OCI-LY1 (cell line): Measurements from ENCODE around the gene CASP3.

ENCODE experiments used
- H2AFZ ChIP-seq: fragments of 200-600 bp; sonication (generic), shearing (Covaris generic); 2 replicates; pipeline ENCODE4 v1.6.0; 2014; ENCODE audit warnings: antibody characterized with exemption, mild to moderate bottlenecking, low read length
- H3F3A ChIP-seq: fragments of 200-600 bp; sonication (generic), shearing (Covaris generic); 2 replicates; pipeline ENCODE4 v1.6.0; 2014; ENCODE audit warnings: mild to moderate bottlenecking, antibody characterized with exemption, low read length, moderate library complexity; ENCODE audit not compliant: insufficient read depth
- H3K27ac ChIP-seq: fragments of 200-600 bp; sonication (generic); 2 replicates; pipeline ENCODE4 v1.5.1; 2014; ENCODE audit warnings: low read length, mixed run types, mild to moderate bottlenecking, low read depth; ENCODE audit not compliant: poor library complexity, severe bottlenecking
- H3K27me3 ChIP-seq: fragments of 200-600 bp; sonication (generic); 2 replicates; pipeline ENCODE4 v1.6.0; 2014; ENCODE audit warnings: antibody characterized with exemption, mild to moderate bottlenecking, low read length, moderate library complexity; ENCODE audit not compliant: insufficient read depth
- H3K36me3 ChIP-seq: fragments of 200-600 bp; sonication (generic); 2 replicates; pipeline ENCODE4 v1.6.1; 2014; ENCODE audit warnings: mild to moderate bottlenecking, antibody characterized with exemption, low read length, moderate library complexity, mixed read lengths; ENCODE audit not compliant: insufficient read depth
- H3K4me1 ChIP-seq: fragments of 200-600 bp; sonication (generic); 2 replicates; pipeline ENCODE4 v1.5.1; 2014; ENCODE audit warnings: mild to moderate bottlenecking, low read length, moderate library complexity; ENCODE audit not compliant: insufficient read depth, severe bottlenecking
- H3K4me2 ChIP-seq: fragments of 200-600 bp; sonication (generic), shearing (Covaris generic); 2 replicates; pipeline ENCODE4 v1.6.1; 2014; ENCODE audit warnings: low read length
- H3K4me3 ChIP-seq: fragments of 200-600 bp; sonication (generic); 2 replicates; pipeline ENCODE4 v1.5.1; 2014; ENCODE audit warnings: low read length, low read depth, mild to moderate bottlenecking, mixed read lengths; ENCODE audit not compliant: poor library complexity, severe bottlenecking
- H3K79me2 ChIP-seq: fragments of 200-600 bp; shearing (Covaris generic); 2 replicates; pipeline ENCODE4 v1.6.1; 2016; ENCODE audit warnings: mixed run types, low read length, mixed read lengths; ENCODE audit not compliant: insufficient read depth
- H3K9ac ChIP-seq: fragments of 200-600 bp; sonication (generic), shearing (Covaris generic); 2 replicates; pipeline ENCODE4 v1.6.1; 2014; ENCODE audit warnings: mild to moderate bottlenecking, low read length, mixed read lengths
- H3K9me2 ChIP-seq: fragments of 200-600 bp; sonication (generic), shearing (Covaris generic); 2 replicates; pipeline ENCODE4 v1.6.1; 2014; ENCODE audit warnings: low read depth, mild to moderate bottlenecking, low read length, mixed read lengths
- H3K9me3 ChIP-seq: fragments of 200-600 bp; shearing (Covaris generic); 2 replicates; pipeline ENCODE4 v1.6.1; 2014; ENCODE audit warnings: low read length, mixed read lengths
- H4K20me1 ChIP-seq: fragments of 200-600 bp; sonication (generic), shearing (Covaris generic); 2 replicates; pipeline ENCODE4 v1.6.0; 2016; ENCODE audit warnings: mild to moderate bottlenecking, low read length; ENCODE audit not compliant: insufficient read depth
- EZH2 ChIP-seq: fragments of 200-600 bp; sonication (generic), shearing (Covaris generic); IDR thresholded peaks from 2 replicates; pipeline ENCODE4 v1.8.0; 2017; ENCODE audit warnings: borderline replicate concordance, mixed run types, mild to moderate bottlenecking, antibody characterized with exemption, low read length, moderate library complexity, mixed read lengths
- TF ChIP-seq, protein P1 (sequence below): fragments of 200-600 bp; sonication (generic), shearing (Covaris generic); IDR thresholded peaks from 2 replicates; pipeline ENCODE4 v1.5.1; 2017; ENCODE audit warnings: mild to moderate bottlenecking, antibody characterized with exemption, low read length, moderate library complexity, mixed read lengths

The CASP3 gene

DNA sequence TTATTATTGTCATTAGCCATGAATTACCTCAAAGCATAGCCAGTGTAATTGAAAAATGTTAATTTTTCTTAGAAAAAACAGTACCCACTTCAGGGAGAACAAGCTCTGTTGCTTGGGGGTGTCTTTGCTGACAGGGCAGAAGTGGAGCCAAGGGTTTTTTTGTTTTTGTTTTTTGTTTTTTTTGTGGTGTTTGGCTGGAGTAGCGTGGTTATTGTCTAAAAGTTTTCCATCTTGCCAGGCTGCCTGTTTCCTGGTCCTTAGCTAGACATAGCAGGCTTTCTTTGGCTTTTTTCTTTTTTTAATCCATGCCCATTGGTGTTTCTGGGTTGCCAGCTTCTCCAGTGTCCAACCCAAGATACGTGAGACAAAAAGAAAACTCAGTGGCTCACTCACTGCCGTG is 61.5 kb downstream of the CASP3 start:
- H3K4me1 ChIP-seq, result peaks cover 35% of the 10 kb centered on the region
- H3K9me3 ChIP-seq, result no peaks in the 10 kb centered on the region
- H3K27ac ChIP-seq, result no peak overlapping the region
- no peaks in the 10 kb centered on the region for H3F3A ChIP-seq
- no peak overlapping the region for H3K4me3 ChIP-seq
- TF ChIP-seq EZH2, result no peak
- TF ChIP-seq, protein P1, sequence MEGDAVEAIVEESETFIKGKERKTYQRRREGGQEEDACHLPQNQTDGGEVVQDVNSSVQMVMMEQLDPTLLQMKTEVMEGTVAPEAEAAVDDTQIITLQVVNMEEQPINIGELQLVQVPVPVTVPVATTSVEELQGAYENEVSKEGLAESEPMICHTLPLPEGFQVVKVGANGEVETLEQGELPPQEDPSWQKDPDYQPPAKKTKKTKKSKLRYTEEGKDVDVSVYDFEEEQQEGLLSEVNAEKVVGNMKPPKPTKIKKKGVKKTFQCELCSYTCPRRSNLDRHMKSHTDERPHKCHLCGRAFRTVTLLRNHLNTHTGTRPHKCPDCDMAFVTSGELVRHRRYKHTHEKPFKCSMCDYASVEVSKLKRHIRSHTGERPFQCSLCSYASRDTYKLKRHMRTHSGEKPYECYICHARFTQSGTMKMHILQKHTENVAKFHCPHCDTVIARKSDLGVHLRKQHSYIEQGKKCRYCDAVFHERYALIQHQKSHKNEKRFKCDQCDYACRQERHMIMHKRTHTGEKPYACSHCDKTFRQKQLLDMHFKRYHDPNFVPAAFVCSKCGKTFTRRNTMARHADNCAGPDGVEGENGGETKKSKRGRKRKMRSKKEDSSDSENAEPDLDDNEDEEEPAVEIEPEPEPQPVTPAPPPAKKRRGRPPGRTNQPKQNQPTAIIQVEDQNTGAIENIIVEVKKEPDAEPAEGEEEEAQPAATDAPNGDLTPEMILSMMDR, result no peak
- no peak overlapping the region for H3K9ac ChIP-seq
- no peaks in the 10 kb centered on the region for H3K36me3 ChIP-seq
- H3K4me2 ChIP-seq, result no peak overlapping the region
- no peaks in the 10 kb centered on the region for H4K20me1 ChIP-seq
- H3K9me2 ChIP-seq, result no peaks in the 10 kb centered on the region
- no peak overlapping the region for H2AFZ ChIP-seq
- H3K79me2 ChIP-seq, result no peaks in the 10 kb centered on the region
- H3K27me3 ChIP-seq, result no peaks in the 10 kb centered on the region

DNA sequence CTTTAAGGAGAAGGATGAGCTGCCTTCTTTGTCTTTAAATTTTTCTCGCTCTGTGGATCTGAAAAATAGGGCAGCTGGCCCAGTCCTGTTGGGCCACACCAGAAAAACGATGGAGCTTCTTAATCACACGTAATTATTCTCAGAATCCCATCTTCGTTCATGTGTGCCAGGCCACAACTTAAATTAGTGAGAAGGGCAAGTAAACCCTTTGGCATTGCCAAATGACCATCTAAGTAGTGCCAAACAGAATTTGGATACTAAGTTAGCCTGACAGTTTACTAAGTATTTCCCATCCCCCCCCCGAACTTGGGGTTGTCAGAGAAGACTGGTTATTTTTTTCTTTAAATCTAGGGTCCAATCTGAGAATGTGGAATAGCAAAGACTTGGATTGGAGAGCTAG is 62.0 kb downstream of the CASP3 start:
- H3K4me1 ChIP-seq, result peaks cover 35% of the 10 kb centered on the region
- no peak overlapping the region for H3K9ac ChIP-seq
- no peaks in the 10 kb centered on the region for H3K27me3 ChIP-seq
- TF ChIP-seq, protein P1, result no peak
- no peak for TF ChIP-seq EZH2
- H3K36me3 ChIP-seq, result no peaks in the 10 kb centered on the region
- H4K20me1 ChIP-seq, result no peaks in the 10 kb centered on the region
- H3K9me2 ChIP-seq, result no peaks in the 10 kb centered on the region
- no peak overlapping the region for H3K4me3 ChIP-seq
- no peak overlapping the region for H3K27ac ChIP-seq
- H3K79me2 ChIP-seq, result no peaks in the 10 kb centered on the region
- H2AFZ ChIP-seq, result no peak overlapping the region
- no peaks in the 10 kb centered on the region for H3F3A ChIP-seq
- H3K9me3 ChIP-seq, result no peaks in the 10 kb centered on the region
- no peak overlapping the region for H3K4me2 ChIP-seq

DNA sequence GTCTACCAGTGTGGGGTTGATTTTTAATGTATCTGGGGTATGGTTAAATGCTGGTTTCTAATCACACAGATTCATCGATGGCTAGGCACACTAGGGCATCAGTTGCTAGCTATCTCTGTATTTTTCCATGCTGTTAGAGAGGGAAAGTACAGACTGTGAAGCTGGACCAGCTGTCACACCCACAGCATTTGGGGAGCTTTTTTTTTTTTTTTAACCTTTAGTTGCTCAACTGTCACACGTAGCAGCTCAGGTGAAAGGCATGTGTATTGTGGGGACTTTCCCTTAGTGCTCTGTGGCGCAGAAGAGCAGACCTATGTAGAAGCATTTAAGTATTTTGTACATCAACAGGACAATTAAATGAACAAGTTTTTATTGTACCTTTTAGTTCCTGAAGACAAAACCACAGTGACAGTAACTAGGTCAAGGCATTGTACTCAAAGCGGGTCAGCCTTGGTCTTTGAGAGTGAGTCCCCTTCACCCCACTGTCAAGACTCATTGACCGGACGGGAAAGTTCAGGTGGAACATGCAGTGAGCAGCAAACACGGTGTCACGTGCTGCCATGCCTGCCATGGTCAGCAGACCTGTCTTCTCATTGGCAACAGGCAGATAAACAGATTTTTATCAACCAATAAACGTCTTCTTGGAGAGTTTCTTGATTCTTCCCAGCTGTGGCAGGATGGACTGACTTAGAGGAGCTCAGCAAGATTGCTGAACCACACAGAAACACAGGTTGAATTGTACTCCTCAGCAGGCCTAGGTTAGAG is 65.3 kb downstream of the CASP3 start:
- H3K4me2 ChIP-seq, result peak overlapping the region; percentile 25
- H3K36me3 ChIP-seq, result no peaks in the 10 kb centered on the region
- H3K9ac ChIP-seq, result peak overlapping the region; percentile 22; the same call in 1 of the 2 replicates
- H2AFZ ChIP-seq, result no peak overlapping the region
- no peaks in the 10 kb centered on the region for H4K20me1 ChIP-seq
- peak overlapping the region; percentile 91 for H3K27ac ChIP-seq
- H3K4me3 ChIP-seq, result peak overlapping the region; percentile 16
- TF ChIP-seq EZH2, result no peak
- 0 out of 2 replicates have a peak, but pooled peaks cover 5% of the 10 kb centered on the region for H3K9me3 ChIP-seq
- H3K4me1 ChIP-seq, result peaks cover 35% of the 10 kb centered on the region
- H3K79me2 ChIP-seq, result no peaks in the 10 kb centered on the region
- H3K27me3 ChIP-seq, result no peaks in the 10 kb centered on the region
- H3F3A ChIP-seq, result no peaks in the 10 kb centered on the region
- H3K9me2 ChIP-seq, result no peaks in the 10 kb centered on the region
